ENCODE results near the gene HIPK4.

DNA sequence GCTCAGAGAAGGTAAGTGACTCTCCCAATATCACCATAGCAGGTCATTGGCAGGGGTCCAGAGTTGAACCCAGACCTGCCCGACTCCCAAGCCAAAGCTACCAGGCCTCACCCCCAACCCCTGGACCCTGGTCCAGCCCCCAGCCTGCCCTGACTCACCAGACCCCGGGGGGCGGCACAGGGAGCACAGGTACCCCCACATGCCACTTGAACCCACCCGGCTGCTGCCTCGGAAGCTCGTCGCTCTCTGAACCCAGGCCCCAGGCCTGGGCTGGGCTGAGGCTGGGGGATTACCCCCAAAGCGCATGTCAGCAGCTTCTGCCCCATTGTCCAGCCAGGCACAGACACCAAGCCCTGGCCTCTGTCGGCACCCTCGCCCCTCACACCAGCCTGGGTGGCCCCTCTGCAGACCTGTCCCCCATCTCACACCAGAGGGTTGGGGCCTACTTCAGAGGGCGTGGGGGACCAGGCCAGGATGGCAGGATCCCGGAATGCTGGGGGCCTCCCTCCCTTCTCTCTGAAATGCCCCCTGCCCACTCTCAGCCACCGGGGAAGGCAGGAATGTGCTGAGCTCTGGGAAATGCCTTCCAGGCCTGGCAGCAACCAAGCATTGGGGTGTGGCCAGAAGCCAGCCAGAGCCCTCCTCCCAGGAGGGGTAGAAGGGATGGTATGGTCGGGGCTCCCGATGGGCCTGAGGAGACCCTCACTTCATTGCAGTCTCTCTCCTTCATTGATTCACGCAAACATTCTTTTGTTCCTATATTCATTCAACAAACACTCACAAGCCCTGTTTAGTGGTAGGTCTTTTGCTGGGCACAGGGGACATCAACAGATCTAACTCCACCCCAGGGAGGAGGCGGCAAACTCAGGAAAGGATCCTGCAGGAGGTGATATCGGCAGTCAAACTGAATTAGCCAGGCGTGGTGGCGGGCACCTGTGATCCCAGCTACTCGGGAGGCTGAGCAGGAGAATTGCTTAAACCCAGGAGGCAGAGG lies 24.9 kb upstream of the HIPK4 start:
- TF ChIP-seq CTCF (IDR thresholded peaks at IDR 0.05; ENCODE audit: low read depth, low read length) (no peak), POLR2A (IDR thresholded peaks at IDR 0.05; ENCODE audit: extremely low read depth, insufficient read length) (no peak)
